KOPT-K1 (cell line): ENCODE results near the gene PKP2.

Experiments used
- H3K27ac ChIP-seq: fragments of 200-600 bp; sonication (generic); 2 replicates; pipeline ENCODE4 v1.5.1; 2016; ENCODE audit warnings: antibody characterized with exemption, mild to moderate bottlenecking, low read depth, low read length; ENCODE audit not compliant: poor library complexity, severe bottlenecking
- H3K36me3 ChIP-seq: fragments of 200-600 bp; sonication (generic); 2 replicates; pipeline ENCODE4 v1.5.1; 2017; ENCODE audit warnings: antibody characterized with exemption, mild to moderate bottlenecking, low read length, moderate library complexity; ENCODE audit not compliant: insufficient read depth
- H3K9me3 ChIP-seq: fragments of 200-600 bp; sonication (generic); 2 replicates; pipeline ENCODE4 v1.5.1; 2017; ENCODE audit warnings: antibody characterized with exemption, low read length, mild to moderate bottlenecking; ENCODE audit not compliant: insufficient read depth, poor library complexity, severe bottlenecking

The PKP2 gene

DNA sequence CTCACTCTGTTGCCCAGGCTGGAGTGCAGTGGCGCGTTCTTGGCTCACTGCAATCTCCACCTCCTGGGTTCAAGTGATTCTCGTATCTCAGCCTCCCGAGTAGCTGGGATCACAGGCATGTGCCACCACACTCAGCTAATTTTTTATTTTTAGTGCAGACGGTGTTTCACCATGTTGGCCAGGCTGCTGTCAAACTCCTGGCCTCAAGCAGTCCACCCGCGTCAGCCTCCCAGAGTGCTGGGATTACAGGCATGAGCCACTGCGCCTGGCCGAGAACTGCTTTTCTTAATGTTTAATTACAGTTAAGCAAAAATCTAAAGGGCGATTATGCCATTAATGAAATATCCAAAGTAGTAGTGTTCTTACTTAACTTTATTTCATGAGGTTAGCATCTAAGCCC lies 154.4 kb downstream of the PKP2 start:
- Histone ChIP-seq H3K27ac (no peak overlapping the region), H3K9me3 (no peaks in the 10 kb centered on the region), H3K36me3 (peaks cover 100% of the 10 kb centered on the region)
